Prostate gland (tissue), 2 donors: ENCODE results near the gene NINJ2.

Experiments
- POLR2AphosphoS5 ChIP-seq: sonication (generic); formaldehyde crosslinking; IDR thresholded peaks from one replicate; pipeline ENCODE4 v1.6.1; 2017; ENCODE audit warnings: antibody characterized with exemption
- TF ChIP-seq, protein P1 (sequence below), 4 experiments: fragments of 200-600 bp in 2 of 4; fragments of 450-650 bp in 2 of 4; sonication (generic) in 2 of 4; IDR thresholded peaks; 1 replicate in 3 of 4; 2 replicates in 1 of 4; pipeline ENCODE4 v1.5.1; 2016 to 2019; ENCODE audit warnings: antibody characterized with exemption in 4 of 4, mild to moderate bottlenecking in 2 of 4, moderate library complexity in 2 of 4

DNA sequence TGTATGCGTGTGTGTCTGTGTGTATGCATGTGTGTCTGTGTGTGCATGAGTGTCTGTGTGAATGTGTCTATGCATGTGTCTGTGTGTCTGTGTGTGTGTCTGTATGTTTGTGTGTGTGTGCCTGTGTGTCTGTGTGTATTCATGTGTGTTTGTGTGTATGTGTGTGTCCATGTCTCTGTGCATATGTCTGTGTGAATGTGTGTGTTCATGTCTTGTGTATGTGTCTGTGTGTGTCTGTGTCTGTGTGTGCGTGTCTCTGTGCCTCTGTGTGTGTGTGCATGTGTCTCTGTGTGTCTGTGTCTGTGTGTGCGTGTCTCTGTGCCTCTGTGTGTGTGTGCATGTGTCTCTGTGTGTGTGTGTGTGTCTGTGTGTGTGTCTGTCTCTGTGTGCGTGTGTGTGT is 82.4 kb downstream of the NINJ2 start:
- TF ChIP-seq, protein P1, sequence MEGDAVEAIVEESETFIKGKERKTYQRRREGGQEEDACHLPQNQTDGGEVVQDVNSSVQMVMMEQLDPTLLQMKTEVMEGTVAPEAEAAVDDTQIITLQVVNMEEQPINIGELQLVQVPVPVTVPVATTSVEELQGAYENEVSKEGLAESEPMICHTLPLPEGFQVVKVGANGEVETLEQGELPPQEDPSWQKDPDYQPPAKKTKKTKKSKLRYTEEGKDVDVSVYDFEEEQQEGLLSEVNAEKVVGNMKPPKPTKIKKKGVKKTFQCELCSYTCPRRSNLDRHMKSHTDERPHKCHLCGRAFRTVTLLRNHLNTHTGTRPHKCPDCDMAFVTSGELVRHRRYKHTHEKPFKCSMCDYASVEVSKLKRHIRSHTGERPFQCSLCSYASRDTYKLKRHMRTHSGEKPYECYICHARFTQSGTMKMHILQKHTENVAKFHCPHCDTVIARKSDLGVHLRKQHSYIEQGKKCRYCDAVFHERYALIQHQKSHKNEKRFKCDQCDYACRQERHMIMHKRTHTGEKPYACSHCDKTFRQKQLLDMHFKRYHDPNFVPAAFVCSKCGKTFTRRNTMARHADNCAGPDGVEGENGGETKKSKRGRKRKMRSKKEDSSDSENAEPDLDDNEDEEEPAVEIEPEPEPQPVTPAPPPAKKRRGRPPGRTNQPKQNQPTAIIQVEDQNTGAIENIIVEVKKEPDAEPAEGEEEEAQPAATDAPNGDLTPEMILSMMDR (IDR thresholded peaks at IDR 0.05): no peak
- TF ChIP-seq POLR2AphosphoS5: no peak
